Measurements from ENCODE around the gene COL21A1.

DNA sequence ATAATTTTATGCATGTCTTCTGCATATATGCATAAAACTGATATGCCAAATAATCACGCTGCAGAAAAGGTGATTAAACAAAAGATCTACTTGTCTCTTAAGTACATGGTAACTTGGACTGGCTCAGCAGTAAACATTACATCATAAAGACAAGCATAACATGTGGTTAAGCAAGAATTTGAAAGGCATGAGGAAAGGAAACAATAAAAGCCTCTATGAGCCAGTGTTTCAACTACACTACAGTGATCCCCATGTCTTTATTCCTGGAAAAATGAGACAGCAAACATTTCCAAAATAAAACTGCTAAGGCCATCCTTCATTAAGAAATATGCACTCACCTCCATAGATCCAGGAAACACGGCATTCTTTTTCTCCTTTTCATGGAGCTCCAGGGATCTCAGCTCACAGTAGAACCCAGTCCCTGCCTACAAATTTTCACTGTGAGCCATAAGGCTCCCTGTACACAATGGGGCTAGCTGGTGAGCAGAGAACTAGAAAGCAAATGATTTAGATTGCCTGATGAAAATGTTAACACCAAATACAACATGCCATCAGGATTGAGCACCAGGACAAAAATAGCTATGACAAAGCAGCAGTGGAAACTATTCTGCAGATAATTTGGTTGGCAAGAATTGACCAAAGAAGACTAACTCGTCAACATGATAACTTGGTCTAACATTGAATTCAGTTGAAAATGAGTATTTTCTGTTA is 156.1 kb downstream of the COL21A1 start:
- TF ChIP-seq POLR2A (IDR thresholded peaks at IDR 0.05) = no peak
- TF ChIP-seq, protein P1, sequence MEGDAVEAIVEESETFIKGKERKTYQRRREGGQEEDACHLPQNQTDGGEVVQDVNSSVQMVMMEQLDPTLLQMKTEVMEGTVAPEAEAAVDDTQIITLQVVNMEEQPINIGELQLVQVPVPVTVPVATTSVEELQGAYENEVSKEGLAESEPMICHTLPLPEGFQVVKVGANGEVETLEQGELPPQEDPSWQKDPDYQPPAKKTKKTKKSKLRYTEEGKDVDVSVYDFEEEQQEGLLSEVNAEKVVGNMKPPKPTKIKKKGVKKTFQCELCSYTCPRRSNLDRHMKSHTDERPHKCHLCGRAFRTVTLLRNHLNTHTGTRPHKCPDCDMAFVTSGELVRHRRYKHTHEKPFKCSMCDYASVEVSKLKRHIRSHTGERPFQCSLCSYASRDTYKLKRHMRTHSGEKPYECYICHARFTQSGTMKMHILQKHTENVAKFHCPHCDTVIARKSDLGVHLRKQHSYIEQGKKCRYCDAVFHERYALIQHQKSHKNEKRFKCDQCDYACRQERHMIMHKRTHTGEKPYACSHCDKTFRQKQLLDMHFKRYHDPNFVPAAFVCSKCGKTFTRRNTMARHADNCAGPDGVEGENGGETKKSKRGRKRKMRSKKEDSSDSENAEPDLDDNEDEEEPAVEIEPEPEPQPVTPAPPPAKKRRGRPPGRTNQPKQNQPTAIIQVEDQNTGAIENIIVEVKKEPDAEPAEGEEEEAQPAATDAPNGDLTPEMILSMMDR (IDR thresholded peaks at IDR 0.05) = no peak
